Osteocyte (in vitro differentiated cells): ENCODE data around the gene IL12RB1. TPM values are rescaled to one million over a fixed set of nuclear protein-coding genes. Genes with fewer than 3 reads are reported as not detected.

Experiments used
- DNase-seq: peaks from one replicate; pipeline ENCODE4 v3.0.0; 2021; ENCODE audit warnings: mixed read lengths; ENCODE audit not compliant: unreplicated experiment; ENCODE audit errors: extremely low spot score
- H3K27ac Mint-ChIP-seq: one replicate; pipeline ENCODE4 v1.8.0; 2021; ENCODE audit warnings: mild to moderate bottlenecking, mixed read lengths; ENCODE audit not compliant: unreplicated experiment
- H3K27me3 Mint-ChIP-seq: one replicate; pipeline ENCODE4 v1.8.0; 2021; ENCODE audit warnings: mixed read lengths; ENCODE audit not compliant: unreplicated experiment
- H3K36me3 Mint-ChIP-seq: one replicate; pipeline ENCODE4 v1.8.0; 2021; ENCODE audit warnings: mixed read lengths; ENCODE audit not compliant: unreplicated experiment
- H3K4me1 Mint-ChIP-seq: one replicate; pipeline ENCODE4 v1.8.0; 2021; ENCODE audit warnings: mixed read lengths; ENCODE audit not compliant: unreplicated experiment
- H3K4me3 Mint-ChIP-seq: one replicate; pipeline ENCODE4 v1.8.0; 2021; ENCODE audit warnings: mild to moderate bottlenecking, moderate library complexity, mixed read lengths; ENCODE audit not compliant: unreplicated experiment
- H3K9me3 Mint-ChIP-seq: one replicate; pipeline ENCODE4 v1.8.0; 2021; ENCODE audit warnings: mixed read lengths; ENCODE audit not compliant: unreplicated experiment
- CTCF ChIP-seq: fragments of 200-600 bp; sonication (generic); IDR thresholded peaks from 2 replicates; pipeline ENCODE4 v1.5.0; 2021; ENCODE audit warnings: antibody characterized with exemption, mild to moderate bottlenecking, moderate library complexity
- total RNA-seq: library from RNA; stranded (reverse); gene quantifications from 2 replicates; pipeline ENCODE4 v1.2.1, GENCODE V29; 2021

IL12RB1 gene
- total RNA-seq, 1 donor from 2014 or later: 0.51 TPM

- H3K9me3 Mint-ChIP-seq: no peaks in the 10 kb centered on the region
- DNase-seq: no peak
- peaks cover 32% of the 10 kb centered on the region for H3K4me1 Mint-ChIP-seq
- no peaks in the 10 kb centered on the region for H3K36me3 Mint-ChIP-seq
- peaks cover 2% of the 10 kb centered on the region for H3K27me3 Mint-ChIP-seq
- H3K27ac Mint-ChIP-seq: no peak overlapping the region
- no peak overlapping the region for H3K4me3 Mint-ChIP-seq
- no peak for TF ChIP-seq CTCF
Observed at GRCh38 chr19:18053576-18054219, 33.0 kb downstream of the IL12RB1 start.

GRCh38 chr19:18051887-18052286 lies 34.8 kb downstream of the IL12RB1 start:
- no peaks in the 10 kb centered on the region for H3K9me3 Mint-ChIP-seq
- DNase-seq: no peak
- TF ChIP-seq CTCF: no peak
- H3K36me3 Mint-ChIP-seq: no peaks in the 10 kb centered on the region
- H3K27ac Mint-ChIP-seq: no peak overlapping the region
- H3K4me1 Mint-ChIP-seq: peaks cover 24% of the 10 kb centered on the region
- no peak overlapping the region for H3K4me3 Mint-ChIP-seq
- H3K27me3 Mint-ChIP-seq: peaks cover 2% of the 10 kb centered on the region

GRCh38 chr19:18049385-18049784 lies 37.3 kb downstream of the IL12RB1 start:
- H3K27ac Mint-ChIP-seq: no peak overlapping the region
- H3K36me3 Mint-ChIP-seq: no peaks in the 10 kb centered on the region
- DNase-seq: no peak
- H3K27me3 Mint-ChIP-seq: peaks cover 2% of the 10 kb centered on the region
- no peak for TF ChIP-seq CTCF
- H3K4me1 Mint-ChIP-seq: peaks cover 45% of the 10 kb centered on the region
- no peak overlapping the region for H3K4me3 Mint-ChIP-seq
- no peaks in the 10 kb centered on the region for H3K9me3 Mint-ChIP-seq

- H3K4me1 Mint-ChIP-seq: peaks cover 36% of the 10 kb centered on the region
- H3K27ac Mint-ChIP-seq: peak overlapping the region; percentile 57
- no peak for TF ChIP-seq CTCF
- no peak overlapping the region for H3K4me3 Mint-ChIP-seq
- no peaks in the 10 kb centered on the region for H3K9me3 Mint-ChIP-seq
- H3K36me3 Mint-ChIP-seq: no peaks in the 10 kb centered on the region
- DNase-seq: no peak
- peaks cover 11% of the 10 kb centered on the region for H3K27me3 Mint-ChIP-seq
Observed at GRCh38 chr19:18046059-18046718, 40.5 kb downstream of the IL12RB1 start.

- Mint-ChIP-seq H3K4me3 (peak overlapping the region; percentile 53), H3K36me3 (no peaks in the 10 kb centered on the region), H3K27me3 (peaks cover 12% of the 10 kb centered on the region), H3K4me1 (peaks cover 30% of the 10 kb centered on the region), H3K9me3 (no peaks in the 10 kb centered on the region), H3K27ac (peak overlapping the region; percentile 83)
- DNase-seq: no peak
- no peak for TF ChIP-seq CTCF
Observed at GRCh38 chr19:18045307-18046050, 41.3 kb downstream of the IL12RB1 start.
